K562 (cell line): ENCODE data around the gene SIRPB2. TPM values are rescaled to one million over a fixed set of nuclear protein-coding genes. Genes with fewer than 3 reads are reported as not detected.

ENCODE experiments used
- ATAC-seq: fragments of 200-7000 bp; cut with Tn5 transposase; 3 replicates; pipeline ENCODE4 v1.9.1; 2020; ENCODE audit warnings: moderate library complexity
- BruUV-seq: library from RNA; stranded (reverse); fragments of 400-500 nt; replicated peaks from 2 replicates; lab custom pipeline; 2021; lab: Mats Ljungman, UMichigan
- CTCF ChIA-PET: fragments of 300-600 bp; formaldehyde crosslinking; extraction: SDS; loops from one replicate; lab custom pipeline; 2021; ENCODE audit warnings: low intra/inter-chr PET ratio; lab: Yijun Ruan, JAX
- POLR2A ChIA-PET: fragments of 300-600, 350-650 bp; sonication (Branson Sonifier 250); formaldehyde crosslinking; extraction: SDS; loops from one replicate; lab custom pipeline; 2021; ENCODE audit warnings: antibody characterized with exemption, inconsistent platforms; lab: Yijun Ruan, JAX
- DNase-seq, 4 experiments: peaks; one replicate each; pipeline versions ENCODE4 v3.0.0 to v3.0.0-alpha.2; 2011 to 2018; ENCODE audit warnings: low spot score in 3 of 4, mixed read lengths in 3 of 4; ENCODE audit errors: extremely low read depth in 1 of 4
- FAIRE-seq: peaks from 2 replicates; lab custom pipeline; 2011; peaks lifted over from hg19 to GRCh38; lab: Jason Lieb, UNC
- H2AFZ ChIP-seq: 2 replicates; pipeline ENCODE4 v1.6.0; 2011; ENCODE audit warnings: low read depth, low read length, control low read depth, inconsistent platforms
- H3K27ac ChIP-seq: fragments of 200-600 bp; 3 replicates; pipeline ENCODE4 v1.8.0; 2011; ENCODE audit warnings: low read depth, mild to moderate bottlenecking, control low read depth, inconsistent platforms, low read length, moderate library complexity, mixed read lengths; ENCODE audit errors: extremely low read depth
- H3K27me3 ChIP-seq, 2 experiments: fragments of 300-600 bp in 1 of 2; 2 replicates in 1 of 2; 3 replicates in 1 of 2; pipeline versions ENCODE4 v1.6.0 to v1.8.0; 2011; ENCODE audit warnings: inconsistent platforms in 2 of 2, low read length in 2 of 2, mild to moderate bottlenecking in 1 of 2, mixed read lengths in 1 of 2, moderate library complexity in 1 of 2; ENCODE audit not compliant: control insufficient read depth in 2 of 2, insufficient read depth in 2 of 2
- H3K36me3 ChIP-seq: fragments of 300-600 bp; 3 replicates; pipeline ENCODE4 v1.8.0; 2011; ENCODE audit warnings: mild to moderate bottlenecking, low read length, inconsistent platforms; ENCODE audit not compliant: control insufficient read depth, insufficient read depth
- H3K4me1 ChIP-seq, 2 experiments: fragments of 200-600 bp in 1 of 2; replicated peaks in 1 of 2; 2 replicates in 1 of 2; 3 replicates in 1 of 2; pipeline versions ENCODE4 v1.5.1 to v1.8.0; 2011; ENCODE audit warnings: inconsistent platforms in 2 of 2, low read length in 2 of 2, mild to moderate bottlenecking in 1 of 2, mixed read lengths in 1 of 2, moderate library complexity in 1 of 2; ENCODE audit not compliant: control insufficient read depth in 2 of 2, insufficient read depth in 2 of 2
- H3K4me2 ChIP-seq: 2 replicates; pipeline ENCODE4 v1.6.1; 2011; ENCODE audit warnings: low read length, control low read depth, inconsistent platforms, mixed read lengths; ENCODE audit not compliant: insufficient read depth
- H3K4me3 ChIP-seq: fragments of 200-600 bp; sonication (generic), shearing (Covaris generic); 2 replicates; pipeline ENCODE4 v1.5.1; 2016; ENCODE audit warnings: control low read depth, inconsistent platforms
- H3K79me2 ChIP-seq: fragments of 200-600 bp; 3 replicates; pipeline ENCODE4 v1.8.0; 2011; ENCODE audit warnings: low read length, inconsistent platforms; ENCODE audit not compliant: control insufficient read depth, insufficient read depth
- H3K9ac ChIP-seq, 2 experiments: 2 replicates each; pipeline versions ENCODE4 v1.6.0 to v1.6.1; 2011; ENCODE audit warnings: low read depth in 2 of 2, low read length in 2 of 2, control low read depth in 1 of 2, inconsistent platforms in 1 of 2, mild to moderate bottlenecking in 1 of 2, mixed read lengths in 1 of 2; ENCODE audit not compliant: insufficient read depth in 1 of 2
- H3K9me1 ChIP-seq: one replicate; pipeline ENCODE4 v1.6.0; 2011; ENCODE audit warnings: inconsistent platforms, mild to moderate bottlenecking, low read length, moderate library complexity; ENCODE audit not compliant: control insufficient read depth, insufficient read depth
- H3K9me3 ChIP-seq: replicated peaks from 2 replicates; pipeline ENCODE4 v1.5.1; 2011; ENCODE audit warnings: low read depth, low read length, inconsistent platforms; ENCODE audit not compliant: control insufficient read depth, insufficient read depth
- H4K20me1 ChIP-seq: replicated peaks from 2 replicates; pipeline ENCODE4 v1.6.1; 2011; ENCODE audit warnings: low read length, inconsistent platforms, mixed read lengths; ENCODE audit not compliant: control insufficient read depth, insufficient read depth
- CEBPZ ChIP-seq: fragments of 150-350 bp; IDR thresholded peaks from 2 replicates; pipeline ENCODE4 v1.6.1; 2014; ENCODE audit warnings: low read depth, mild to moderate bottlenecking, low read length, borderline replicate concordance
- HMG20A ChIP-seq: fragments of 450-650 bp; formaldehyde crosslinking; conservative IDR thresholded peaks from 2 replicates; pipeline ENCODE4 v1.4.0; 2020; ENCODE audit warnings: mild to moderate bottlenecking, mixed read lengths
- NCOA6 ChIP-seq: fragments of 450-650 bp; IDR thresholded peaks from 2 replicates; pipeline ENCODE4 v1.6.1; 2017; ENCODE audit warnings: mild to moderate bottlenecking
- RBM25 ChIP-seq: fragments of 200-400 bp; formaldehyde crosslinking; IDR thresholded peaks from 2 replicates; pipeline ENCODE4 v1.6.1; 2018; ENCODE audit warnings: low read length, low read depth, moderate library complexity; ENCODE audit not compliant: severe bottlenecking
- SMAD2 ChIP-seq: fragments of 150-350 bp; IDR thresholded peaks from 2 replicates; pipeline ENCODE4 v1.6.1; 2014; ENCODE audit warnings: low read depth, mild to moderate bottlenecking, low read length
- SRSF7 ChIP-seq: fragments of 200-400 bp; formaldehyde crosslinking; optimal IDR thresholded peaks from 2 replicates; pipeline ENCODE3; 2017; ENCODE audit warnings: mild to moderate bottlenecking, low read depth, low read length
- ZC3H8 ChIP-seq: fragments of 450-650 bp; IDR thresholded peaks from 2 replicates; pipeline ENCODE4 v1.6.1; 2017
- ZFP30 ChIP-seq: fragments of 250-450 bp; sonication (Bioruptor Pico); IDR thresholded peaks from 2 replicates; pipeline ENCODE4 v1.8.0; 2022; ENCODE audit warnings: moderate library complexity, mild to moderate bottlenecking, inconsistent platforms, borderline replicate concordance
- ZNF644 ChIP-seq: fragments of 200-800 bp; sonication (Bioruptor generic); IDR thresholded peaks from 2 replicates; pipeline ENCODE4 v1.6.1; 2016; ENCODE audit warnings: low read depth, missing genetic modification characterization, missing compliant biosample characterization
- ZNF707 ChIP-seq: fragments of 250-450 bp; sonication (Bioruptor Pico); conservative IDR thresholded peaks from 2 replicates; pipeline ENCODE4 v1.8.0; 2022; ENCODE audit warnings: inconsistent platforms, mild to moderate bottlenecking, moderate library complexity
- ZNF766 ChIP-seq: fragments of 200-800 bp; sonication (Bioruptor generic); conservative IDR thresholded peaks from 2 replicates; pipeline ENCODE4 v1.6.1; 2016; ENCODE audit warnings: missing genetic modification characterization, missing compliant biosample characterization
- WGBS: fragments of 100-300 bp; shearing (Covaris generic); methylation state at CpG from one replicate; pipeline ENCODE4 v1.1.6; 2016; ENCODE audit warnings: low coverage, mixed read lengths; ENCODE audit not compliant: insufficient coverage; ENCODE audit errors: missing lambda C conversion rate; 5-methylcytosine and 5-hydroxymethylcytosine counted together
- in situ Hi-C: fragments of 300-500 bp; cut with MboI; formaldehyde crosslinking; loops from 4 replicates; pipeline ENCODE4 v1.15.0; 2018; ENCODE audit warnings: inconsistent platforms, mixed read lengths
- intact Hi-C: fragments of 100-400 bp; cut with micrococcal nuclease; formaldehyde crosslinking; loops from 2 replicates; pipeline ENCODE4 v1.14.2; 2022
- polyA plus RNA-seq, 8 experiments: library from polyadenylated mRNA; depleted of rRNA in 4 of 8; stranded (reverse) in 5 of 8; unstranded in 3 of 8; fragments of >200 nt; fragmentation: Nextera tagmentation in 2 of 8; fragmentation: Illumina TruSeq in 1 of 8; extraction: Ambion mirVana in 2 of 8; extraction: Trizol in 1 of 8; gene quantifications; 2 replicates each; pipeline versions ENCODE4 v1.2.1 to v1.2.3, GENCODE V29; 2011 to 2014; ENCODE audit warnings: inconsistent platforms in 1 of 8, missing spikeins in 1 of 8
- total RNA-seq, 7 experiments: library from RNA; depleted of rRNA in 6 of 7; stranded (reverse); fragments of >200 nt in 6 of 7; fragmentation: Illumina TruSeq in 2 of 7; extraction: Trizol in 2 of 7; gene quantifications; 2 replicates each; pipeline versions ENCODE4 v1.2.1 to v1.2.3, GENCODE V29; 2011 to 2021; ENCODE audit warnings: low replicate concordance in 1 of 7
- TF ChIP-seq, protein P1 (sequence below), 2 experiments: fragments of 450-650 bp in 1 of 2; IDR thresholded peaks; 2 replicates each; pipeline ENCODE4 v1.6.1; 2011 to 2017; ENCODE audit warnings: low read depth in 2 of 2, antibody characterized with exemption in 1 of 2, borderline replicate concordance in 1 of 2, low read length in 1 of 2, mild to moderate bottlenecking in 1 of 2, mixed read lengths in 1 of 2; ENCODE audit not compliant: control insufficient read depth in 1 of 2

The SIRPB2 gene
- total and polyA plus RNA-seq, 9 of the 15 experiments (the other 6 are each of a cell fraction or from before 2014, with no cell fraction given) = 0.07 TPM; not detected in 7

GRCh38 chr20:1426231-1426849 lies 64.9 kb downstream of the SIRPB2 start:
- Histone ChIP-seq H2AFZ (no peak overlapping the region), H3K9me1 (no peaks in the 10 kb centered on the region), H3K9me3 (no peaks in the 10 kb centered on the region), H4K20me1 (no peaks in the 10 kb centered on the region), H3K36me3 (no peaks in the 10 kb centered on the region), H3K27me3 (no peaks in the 10 kb centered on the region), H3K4me1 (peaks cover 7 to 29% of the 10 kb centered on the region in 2 experiments; a peak in 3 of 5 replicates), H3K9ac (peak overlapping the region in 1 of 2 experiments; percentile 9; a peak in 1 of 4 replicates), H3K27ac (no peak overlapping the region), H3K4me3 (no peak overlapping the region), H3K4me2 (no peak overlapping the region), H3K79me2 (no peaks in the 10 kb centered on the region)
- FAIRE-seq (no peak), DNase-seq (no peak), ATAC-seq (no peak)
- intact Hi-C loops (no loop called here), in situ Hi-C loops (no loop called here)
- no TSS peak for BruUV-seq
- WGBS = 31% methylated on average over 3 of the region's 4 CpGs
- no peak for TF ChIP-seq ZC3H8
- TF ChIP-seq RBM25 = no peak
- TF ChIP-seq, protein P1, sequence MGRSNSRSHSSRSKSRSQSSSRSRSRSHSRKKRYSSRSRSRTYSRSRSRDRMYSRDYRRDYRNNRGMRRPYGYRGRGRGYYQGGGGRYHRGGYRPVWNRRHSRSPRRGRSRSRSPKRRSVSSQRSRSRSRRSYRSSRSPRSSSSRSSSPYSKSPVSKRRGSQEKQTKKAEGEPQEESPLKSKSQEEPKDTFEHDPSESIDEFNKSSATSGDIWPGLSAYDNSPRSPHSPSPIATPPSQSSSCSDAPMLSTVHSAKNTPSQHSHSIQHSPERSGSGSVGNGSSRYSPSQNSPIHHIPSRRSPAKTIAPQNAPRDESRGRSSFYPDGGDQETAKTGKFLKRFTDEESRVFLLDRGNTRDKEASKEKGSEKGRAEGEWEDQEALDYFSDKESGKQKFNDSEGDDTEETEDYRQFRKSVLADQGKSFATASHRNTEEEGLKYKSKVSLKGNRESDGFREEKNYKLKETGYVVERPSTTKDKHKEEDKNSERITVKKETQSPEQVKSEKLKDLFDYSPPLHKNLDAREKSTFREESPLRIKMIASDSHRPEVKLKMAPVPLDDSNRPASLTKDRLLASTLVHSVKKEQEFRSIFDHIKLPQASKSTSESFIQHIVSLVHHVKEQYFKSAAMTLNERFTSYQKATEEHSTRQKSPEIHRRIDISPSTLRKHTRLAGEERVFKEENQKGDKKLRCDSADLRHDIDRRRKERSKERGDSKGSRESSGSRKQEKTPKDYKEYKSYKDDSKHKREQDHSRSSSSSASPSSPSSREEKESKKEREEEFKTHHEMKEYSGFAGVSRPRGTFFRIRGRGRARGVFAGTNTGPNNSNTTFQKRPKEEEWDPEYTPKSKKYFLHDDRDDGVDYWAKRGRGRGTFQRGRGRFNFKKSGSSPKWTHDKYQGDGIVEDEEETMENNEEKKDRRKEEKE (IDR thresholded peaks at IDR 0.05; ENCODE audit: borderline replicate concordance in 1 of 2, control insufficient read depth in 1 of 2, low read depth in 2 of 2, low read length in 1 of 2) = no peak
- no peak for TF ChIP-seq SMAD2
- no peak for TF ChIP-seq CEBPZ
- TF ChIP-seq HMG20A (CRISPR knock-in tag) = no peak
- no peak for TF ChIP-seq NCOA6
- no peak for TF ChIP-seq ZNF707 (CRISPR knock-in tag)
- no peak for TF ChIP-seq ZNF766 (CRISPR knock-in tag)
- no peak for TF ChIP-seq ZNF644 (tag)
- TF ChIP-seq ZFP30 = no peak
- no peak for TF ChIP-seq SRSF7
- ChIA-PET CTCF (interaction anchor here (0.6 kb wide), 1 partner anchor 241 kb away, joined by 3 read pairs; no protein-coding TSS in a partner anchor), POLR2A (interaction anchor here (0.8 kb wide), 1 partner anchor 47 kb away, joined by 3 read pairs; no protein-coding TSS in a partner anchor)
